Forelimb muscle (tissue), 1 donor: ENCODE measurements around the gene SGMS1. TPM values are rescaled to one million over a fixed set of nuclear protein-coding genes. Genes with fewer than 3 reads are reported as not detected.

Experiments
- DNase-seq: peaks from one replicate; pipeline ENCODE4 v3.0.0-alpha.2; 2013; ENCODE audit warnings: low read depth
- polyA plus RNA-seq: library from polyadenylated mRNA; unstranded; fragments of 120-200 nt; gene quantifications from one replicate; pipeline ENCODE4 v1.2.1, GENCODE V29; 2013; ENCODE audit not compliant: insufficient read length

The SGMS1 gene
- polyA plus RNA-seq, 1 donor = 21.1 TPM

DNA sequence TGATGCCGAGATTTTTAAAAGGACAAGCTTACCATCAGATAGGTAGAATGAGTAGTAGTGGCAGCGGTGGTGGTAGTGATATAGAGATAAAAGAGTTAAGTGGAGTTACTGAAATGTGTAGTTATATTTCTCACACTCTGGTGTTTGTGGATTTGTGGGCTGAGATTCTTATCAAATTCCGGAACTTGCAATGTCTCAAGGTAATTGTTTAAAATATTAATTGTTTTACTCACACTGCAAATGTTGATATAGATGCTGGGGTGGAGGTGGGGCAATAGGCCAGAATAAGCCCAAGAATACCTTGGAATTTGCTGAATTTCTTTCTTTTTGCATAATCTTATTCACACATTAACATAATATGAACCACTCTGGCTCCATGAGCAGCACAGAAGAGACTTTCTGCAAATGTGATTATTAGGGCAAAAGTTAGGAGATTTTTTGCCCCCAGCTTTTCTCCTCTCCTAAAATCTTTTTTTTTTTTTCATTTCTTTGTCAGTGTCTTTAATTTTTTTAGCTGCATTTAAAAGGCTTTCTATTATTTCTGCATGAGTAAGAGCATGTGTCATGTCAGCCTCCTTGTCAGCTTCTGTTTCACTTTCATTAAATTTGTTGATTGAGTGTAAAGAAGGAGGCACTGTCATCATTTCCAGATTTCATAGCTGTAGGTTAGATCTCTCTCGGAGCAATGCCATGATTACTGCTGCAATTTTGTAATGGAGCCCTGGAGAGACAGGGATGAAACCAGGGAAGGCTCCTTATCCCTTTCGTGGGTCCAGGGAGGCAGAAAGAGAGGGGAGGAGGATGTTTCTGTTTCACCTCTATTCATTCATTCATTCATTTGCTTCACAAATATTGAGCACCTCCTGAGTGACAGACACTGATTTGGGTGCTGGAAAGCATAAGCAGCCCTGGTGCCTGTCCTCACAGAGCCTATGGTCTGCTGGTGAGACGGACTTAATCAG, 13.1 kb upstream of the SGMS1 start:
- no peak for DNase-seq

- no peak for DNase-seq
Observed at GRCh38 chr10:50635286-50635685, 11.5 kb upstream of the SGMS1 start.

DNA sequence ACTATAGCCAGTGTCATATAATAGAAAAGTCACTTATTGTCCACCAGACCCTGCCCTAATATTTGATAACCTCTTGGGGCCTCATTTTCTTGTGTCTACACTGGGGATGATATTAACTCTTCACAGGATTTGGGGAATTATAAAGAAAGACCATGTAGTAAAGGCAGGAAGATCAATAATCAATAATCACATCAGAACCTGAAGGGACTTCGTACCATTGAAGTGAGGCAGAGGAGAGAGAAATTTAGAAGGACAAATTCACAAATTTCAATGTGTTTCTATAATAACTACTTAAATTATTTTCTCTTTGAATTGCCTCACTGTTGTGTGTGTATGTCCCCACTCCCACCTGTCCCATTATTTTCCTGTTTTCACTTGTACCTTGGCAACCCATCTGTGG, 10.7 kb upstream of the SGMS1 start:
- no peak for DNase-seq

DNA sequence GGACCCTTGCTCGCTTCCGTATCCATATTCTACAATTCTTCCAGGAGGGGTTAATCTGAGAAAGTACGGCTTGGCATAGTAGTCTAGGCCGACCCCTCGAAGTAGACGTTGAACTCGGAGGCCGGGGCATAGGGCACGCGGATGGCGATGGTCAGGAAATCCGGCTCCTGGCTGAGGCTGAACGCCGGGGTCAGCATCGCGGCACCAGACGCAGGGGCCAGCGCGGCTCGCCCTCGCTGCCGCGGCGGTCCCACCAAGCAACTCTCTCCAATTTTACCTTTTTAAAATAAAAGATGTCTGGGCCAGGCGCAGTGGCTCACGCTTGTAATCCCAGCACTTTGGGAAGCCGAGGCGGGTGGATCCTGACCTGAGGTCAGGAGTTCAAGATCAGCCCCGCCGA, 7.3 kb upstream of the SGMS1 start:
- DNase-seq = no peak

- DNase-seq = no peak
Observed at GRCh38 chr10:50629495-50630122, 5.9 kb upstream of the SGMS1 start.

DNA sequence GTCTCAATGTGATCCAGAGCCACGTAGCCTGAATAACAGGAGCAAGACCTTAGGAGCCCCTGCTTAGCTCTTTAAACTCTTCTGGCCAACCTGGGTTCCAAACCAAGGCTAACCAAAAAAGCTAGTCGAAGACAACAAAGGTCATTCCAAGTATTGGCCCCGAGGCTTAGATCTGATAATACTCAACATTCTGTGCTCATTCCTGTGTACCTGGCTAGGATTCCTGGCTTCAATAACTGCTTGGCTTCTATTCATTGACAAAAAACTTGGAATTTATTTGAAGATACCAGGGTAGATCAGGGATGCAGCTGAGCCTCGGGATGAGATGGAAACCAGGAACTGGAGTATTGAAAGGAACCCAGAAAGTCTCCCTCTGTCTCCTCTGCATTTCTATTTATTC, 4.1 kb upstream of the SGMS1 start:
- DNase-seq = no peak

GRCh38 chr10:50627443-50627842, 3.7 kb upstream of the SGMS1 start:
- DNase-seq = no peak

- DNase-seq = no peak
Observed at GRCh38 chr10:50625649-50626132, 1.9 kb upstream of the SGMS1 start.

- no peak for DNase-seq
Observed at GRCh38 chr10:50624866-50625501, 1.2 kb upstream of the SGMS1 start.

DNA sequence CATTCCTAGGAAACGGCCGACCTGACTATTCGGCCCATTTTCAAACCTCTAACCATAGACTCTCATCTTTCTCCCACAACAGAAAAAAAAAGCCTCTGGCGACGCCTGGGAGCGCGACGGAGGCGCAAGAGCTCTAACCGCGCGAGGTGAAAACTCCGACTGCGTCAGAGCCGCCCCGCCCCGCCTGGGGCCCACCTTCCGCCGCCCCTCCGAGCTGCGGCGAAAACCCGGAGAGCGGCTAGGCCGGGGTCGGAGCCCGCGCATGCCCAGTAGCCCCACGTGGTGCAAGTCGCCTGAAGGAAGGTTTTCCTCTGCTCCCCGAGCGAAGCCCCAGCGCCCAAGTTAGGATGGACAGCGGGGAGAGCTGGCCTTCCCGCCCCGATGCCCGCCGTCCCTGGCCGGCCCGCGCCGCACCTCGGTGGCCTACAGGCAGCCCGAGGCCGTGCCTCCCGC, 683 bp upstream of the SGMS1 start:
- peak; percentile 83 for DNase-seq

DNA sequence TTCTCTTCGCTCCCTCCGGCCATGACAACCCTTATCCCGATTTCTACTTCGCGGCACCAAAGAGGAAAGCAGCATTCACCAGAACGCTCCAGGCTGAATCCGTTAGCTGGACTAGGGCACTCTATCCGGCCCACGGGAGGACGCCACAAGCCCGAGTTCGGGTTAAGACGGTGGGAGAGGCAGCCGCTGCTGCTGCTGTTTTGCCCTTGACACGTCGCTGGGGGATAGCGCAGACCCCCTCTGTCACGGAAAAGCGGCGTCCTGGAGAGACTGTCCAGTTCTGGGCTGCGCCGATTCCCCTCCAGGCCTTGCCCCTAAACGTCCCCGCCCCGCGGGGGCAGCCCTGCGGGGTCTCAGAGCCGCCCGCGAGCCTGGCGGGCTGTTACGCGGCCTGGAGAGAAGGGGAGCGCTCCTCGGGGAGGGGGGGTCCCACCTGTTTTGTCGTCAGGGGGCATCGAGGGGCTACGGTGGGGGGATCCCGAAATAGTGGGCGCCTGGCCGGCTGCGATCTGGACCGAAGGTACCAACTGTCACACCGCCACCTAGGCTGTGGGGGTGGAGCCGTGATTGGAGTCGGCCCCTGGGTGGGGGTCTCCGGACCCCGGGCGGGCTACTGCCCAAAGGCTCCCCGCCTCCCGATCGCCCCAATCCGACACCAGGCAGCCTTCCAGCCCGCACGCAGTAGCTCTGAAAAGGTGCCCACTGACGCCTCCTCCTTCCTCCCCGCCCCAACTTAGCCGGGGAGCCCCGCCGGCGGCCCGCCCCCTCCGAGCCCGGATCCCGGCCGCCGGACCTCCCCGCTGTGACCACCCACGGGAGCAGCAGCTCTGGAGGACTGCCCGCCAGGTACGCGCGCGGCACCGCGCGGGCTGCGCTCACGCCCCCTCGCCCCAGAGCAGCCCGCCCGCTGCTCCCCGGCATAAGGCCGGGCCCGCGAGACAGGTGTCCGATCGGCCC, 772 bp downstream of the SGMS1 start:
- DNase-seq = no peak

- no peak for DNase-seq
Observed at GRCh38 chr10:50621968-50622705, 1.6 kb downstream of the SGMS1 start.

DNA sequence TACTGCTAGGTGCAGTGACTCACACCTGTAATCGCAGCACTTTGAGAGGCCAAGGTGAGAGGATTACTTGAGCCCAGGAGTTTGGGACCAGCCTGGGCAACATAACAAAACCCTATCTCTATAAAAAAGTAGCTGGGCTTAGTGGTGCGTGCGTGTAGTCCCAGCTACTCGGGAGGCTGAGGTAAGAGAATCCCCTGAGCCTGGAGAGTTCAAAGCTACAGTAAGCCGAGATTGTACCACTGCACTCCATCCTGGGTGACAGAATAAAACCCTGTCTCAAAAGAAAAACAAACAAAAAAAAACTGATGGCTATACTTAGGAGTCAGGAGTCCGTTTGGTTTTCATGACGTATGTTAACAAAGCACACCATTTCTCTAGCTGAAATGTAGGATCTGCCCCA, 2.9 kb downstream of the SGMS1 start:
- DNase-seq = no peak

- DNase-seq = no peak
Observed at GRCh38 chr10:50619882-50620281, 3.9 kb downstream of the SGMS1 start.

DNA sequence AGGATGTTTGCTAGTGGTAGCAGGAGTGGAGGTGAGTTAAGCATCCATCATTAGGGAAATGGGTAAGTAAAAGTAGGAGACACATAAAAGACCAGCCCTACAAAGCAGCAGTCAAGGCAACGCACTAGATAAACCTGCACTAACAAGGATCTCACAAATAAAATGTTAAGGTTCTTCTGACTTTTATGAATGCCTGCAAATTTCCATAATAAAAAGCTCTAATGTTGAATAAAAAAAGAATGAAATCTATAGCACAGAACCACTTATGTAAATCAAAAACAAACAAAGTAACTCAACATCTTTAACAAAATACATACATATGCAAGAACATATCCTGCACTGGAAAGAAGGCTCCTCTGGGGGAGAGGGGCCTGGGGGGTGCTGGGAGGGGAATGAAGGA, 4.6 kb downstream of the SGMS1 start:
- no peak for DNase-seq

- no peak for DNase-seq
Observed at GRCh38 chr10:50618624-50619023, 5.1 kb downstream of the SGMS1 start.

- DNase-seq = no peak
Observed at GRCh38 chr10:50615658-50616057, 8.1 kb downstream of the SGMS1 start.

DNA sequence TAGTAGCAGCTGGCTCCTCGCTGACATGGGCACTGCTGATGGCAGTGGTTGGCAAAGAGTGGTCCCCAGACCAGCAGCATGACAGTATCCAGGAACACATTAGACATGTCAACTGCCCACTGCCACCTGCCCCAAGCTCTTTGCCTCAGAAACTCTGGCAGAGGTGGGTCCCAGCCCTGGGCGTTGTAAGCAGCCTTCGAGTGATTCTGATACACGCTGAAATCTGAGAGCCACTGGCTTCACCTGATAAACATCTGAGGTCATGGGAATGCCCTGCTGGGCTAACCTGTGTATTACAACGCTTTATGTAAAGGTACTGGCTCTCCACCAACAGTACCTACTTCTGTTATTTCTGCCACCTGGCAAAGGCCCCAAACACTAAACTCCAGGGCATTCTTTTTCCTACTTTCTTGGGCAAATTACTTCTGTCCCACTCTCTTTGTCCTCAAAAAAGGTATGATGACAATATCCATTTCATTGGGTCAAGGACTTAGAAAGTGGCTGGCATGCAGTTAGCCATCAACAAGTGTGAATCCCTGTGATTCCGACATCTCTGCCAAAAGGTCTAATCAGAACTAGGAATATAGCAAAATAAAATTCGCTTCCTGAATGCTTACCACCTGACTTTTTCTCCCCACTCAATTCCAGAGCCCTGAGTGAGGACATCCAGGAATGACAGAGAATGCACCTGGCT, 9.2 kb downstream of the SGMS1 start:
- DNase-seq = no peak

- DNase-seq = no peak
Observed at GRCh38 chr10:50613726-50614443, 9.9 kb downstream of the SGMS1 start.
